HEK293 (cell line): ENCODE measurements around the gene NIT1.

Experiments used
- CTCF ChIA-PET: fragments of 350-600 bp; formaldehyde crosslinking; extraction: SDS; loops from one replicate; lab custom pipeline; 2021; ENCODE audit warnings: antibody characterized with exemption; lab: Yijun Ruan, JAX
- POLR2A ChIA-PET: fragments of 300-600 bp; formaldehyde crosslinking; extraction: SDS; loops from one replicate; lab custom pipeline; 2020; ENCODE audit warnings: antibody characterized with exemption, inconsistent platforms; lab: Yijun Ruan, JAX
- H3K27ac ChIP-seq: fragments of 200-500 bp; sonication (Bioruptor generic); 2 replicates; pipeline ENCODE4 v1.5.1; 2014; ENCODE audit warnings: low read depth, low read length, control low read depth, inconsistent platforms; ENCODE audit errors: extremely low read depth
- H3K36me3 ChIP-seq, 2 experiments: fragments of 200-500 bp in 1 of 2; sonication (Bioruptor generic) in 1 of 2; 1 replicate in 1 of 2; 2 replicates in 1 of 2; pipeline ENCODE4 v1.5.1; 2014 to 2017; ENCODE audit warnings: inconsistent platforms in 2 of 2, low read length in 2 of 2; ENCODE audit not compliant: control insufficient read depth in 2 of 2, insufficient read depth in 1 of 2
- H3K4me1 ChIP-seq: fragments of 200-500 bp; sonication (Bioruptor generic); 2 replicates; pipeline ENCODE4 v1.5.1; 2014; ENCODE audit warnings: mild to moderate bottlenecking, low read length, inconsistent platforms; ENCODE audit not compliant: control insufficient read depth, insufficient read depth
- H3K4me3 ChIP-seq: 2 replicates; pipeline ENCODE4 v1.5.1; 2011; ENCODE audit warnings: low read depth, mild to moderate bottlenecking, control low read depth, low read length, moderate library complexity
- H3K9me3 ChIP-seq: fragments of 200-500 bp; sonication (Bioruptor generic); 2 replicates; pipeline ENCODE4 v1.5.1; 2014; ENCODE audit warnings: low read depth, low read length, inconsistent platforms; ENCODE audit not compliant: control insufficient read depth, insufficient read depth
- KLF9 ChIP-seq: fragments of 450-650 bp; formaldehyde crosslinking; IDR thresholded peaks from 2 replicates; pipeline ENCODE4 v1.5.1; 2016; ENCODE audit warnings: missing biosample characterization, missing genetic modification characterization, low read depth
- SCRT2 ChIP-seq: fragments of 450-650 bp; formaldehyde crosslinking; IDR thresholded peaks from 2 replicates; pipeline ENCODE4 v1.5.1; 2016; ENCODE audit warnings: missing biosample characterization, missing genetic modification characterization
- ZNF19 ChIP-seq: fragments of 450-650 bp; formaldehyde crosslinking; IDR thresholded peaks from 2 replicates; pipeline ENCODE4; 2016; ENCODE audit warnings: missing biosample characterization, missing genetic modification characterization, low read depth
- ZNF544 ChIP-seq: fragments of 450-650 bp; formaldehyde crosslinking; IDR thresholded peaks from 2 replicates; pipeline ENCODE4 v1.5.0; 2017; ENCODE audit warnings: missing biosample characterization, missing genetic modification characterization
- ZNF626 ChIP-seq: fragments of 450-650 bp; sonication (Bioruptor Pico); formaldehyde crosslinking; IDR thresholded peaks from 2 replicates; pipeline ENCODE4 v1.5.1; 2018; ENCODE audit warnings: missing biosample characterization, missing genetic modification characterization, inconsistent platforms
- ZNF654 ChIP-seq: fragments of 450-650 bp; formaldehyde crosslinking; IDR thresholded peaks from 2 replicates; pipeline ENCODE4 v1.5.1; 2016; ENCODE audit warnings: low read depth, missing biosample characterization, missing genetic modification characterization
- ZNF658 ChIP-seq: fragments of 450-650 bp; formaldehyde crosslinking; IDR thresholded peaks from 2 replicates; pipeline ENCODE4; 2016; ENCODE audit warnings: missing biosample characterization, missing genetic modification characterization
- TF ChIP-seq, protein P1 (sequence below): fragments of 450-650 bp; formaldehyde crosslinking; IDR thresholded peaks from 2 replicates; pipeline ENCODE4 v1.5.1; 2016; ENCODE audit warnings: missing biosample characterization, missing genetic modification characterization
- TF ChIP-seq, protein P2 (sequence below): fragments of 450-650 bp; formaldehyde crosslinking; IDR thresholded peaks from 2 replicates; pipeline ENCODE4 v1.5.1; 2016; ENCODE audit warnings: missing biosample characterization, missing genetic modification characterization
- TF ChIP-seq, protein P3 (sequence below): fragments of 450-650 bp; formaldehyde crosslinking; IDR thresholded peaks from 2 replicates; pipeline ENCODE4 v1.5.1; 2016; ENCODE audit warnings: missing biosample characterization, missing genetic modification characterization

Gene NIT1

DNA sequence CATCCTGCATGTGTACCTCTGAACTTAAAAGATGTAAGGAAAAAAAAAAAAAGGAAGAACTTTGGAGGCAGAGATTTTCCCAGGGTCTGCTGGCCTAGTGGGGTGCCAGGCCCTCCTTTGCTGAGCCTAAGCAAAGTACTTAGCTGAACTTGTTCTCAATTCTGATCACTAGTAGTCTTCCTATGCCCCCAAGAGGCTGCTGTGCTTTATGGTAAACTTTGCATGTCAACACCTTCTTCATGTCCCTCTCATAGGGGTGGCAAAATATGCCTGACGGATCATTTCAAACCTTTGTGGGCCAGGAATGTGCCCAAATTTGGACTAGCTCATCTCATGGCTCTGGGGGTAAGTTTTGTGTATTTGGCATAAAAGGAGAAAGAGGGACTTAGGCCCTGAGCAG lies 40.0 kb downstream of the NIT1 start:
- peaks cover 5 to 57% of the 10 kb centered on the region in 2 experiments; a peak in 2 of 3 replicates for H3K36me3 ChIP-seq
- 0 out of 2 replicates have a peak, but pooled peaks cover 4% of the 10 kb centered on the region for H3K4me1 ChIP-seq
- H3K27ac ChIP-seq, result no peak overlapping the region
- CTCF ChIA-PET, result interaction anchor here (0.5 to 1.2 kb wide), 6 partner anchors 8 to 1473 kb away, joined by 3 to 9 read pairs (median 3); partner anchors contain the start of gene PPOX
- TF ChIP-seq KLF9, result no peak
- no peak for TF ChIP-seq SCRT2 (tag by site-specific recombination)
- TF ChIP-seq ZNF544 (tag by site-specific recombination), result no peak
- TF ChIP-seq, protein P1, sequence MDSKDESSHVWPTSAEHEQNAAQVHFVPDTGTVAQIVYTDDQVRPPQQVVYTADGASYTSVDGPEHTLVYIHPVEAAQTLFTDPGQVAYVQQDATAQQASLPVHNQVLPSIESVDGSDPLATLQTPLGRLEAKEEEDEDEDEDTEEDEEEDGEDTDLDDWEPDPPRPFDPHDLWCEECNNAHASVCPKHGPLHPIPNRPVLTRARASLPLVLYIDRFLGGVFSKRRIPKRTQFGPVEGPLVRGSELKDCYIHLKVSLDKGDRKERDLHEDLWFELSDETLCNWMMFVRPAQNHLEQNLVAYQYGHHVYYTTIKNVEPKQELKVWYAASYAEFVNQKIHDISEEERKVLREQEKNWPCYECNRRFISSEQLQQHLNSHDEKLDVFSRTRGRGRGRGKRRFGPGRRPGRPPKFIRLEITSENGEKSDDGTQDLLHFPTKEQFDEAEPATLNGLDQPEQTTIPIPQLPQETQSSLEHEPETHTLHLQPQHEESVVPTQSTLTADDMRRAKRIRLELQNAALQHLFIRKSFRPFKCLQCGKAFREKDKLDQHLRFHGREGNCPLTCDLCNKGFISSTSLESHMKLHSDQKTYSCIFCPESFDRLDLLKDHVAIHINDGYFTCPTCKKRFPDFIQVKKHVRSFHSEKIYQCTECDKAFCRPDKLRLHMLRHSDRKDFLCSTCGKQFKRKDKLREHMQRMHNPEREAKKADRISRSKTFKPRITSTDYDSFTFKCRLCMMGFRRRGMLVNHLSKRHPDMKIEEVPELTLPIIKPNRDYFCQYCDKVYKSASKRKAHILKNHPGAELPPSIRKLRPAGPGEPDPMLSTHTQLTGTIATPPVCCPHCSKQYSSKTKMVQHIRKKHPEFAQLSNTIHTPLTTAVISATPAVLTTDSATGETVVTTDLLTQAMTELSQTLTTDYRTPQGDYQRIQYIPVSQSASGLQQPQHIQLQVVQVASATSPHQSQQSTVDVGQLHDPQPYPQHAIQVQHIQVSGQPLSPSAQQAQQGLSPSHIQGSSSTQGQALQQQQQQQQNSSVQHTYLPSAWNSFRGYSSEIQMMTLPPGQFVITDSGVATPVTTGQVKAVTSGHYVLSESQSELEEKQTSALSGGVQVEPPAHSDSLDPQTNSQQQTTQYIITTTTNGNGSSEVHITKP (tag by site-specific recombination), result peak; percentile 28; the same call in 1 of the 2 replicates
- TF ChIP-seq, protein P2, sequence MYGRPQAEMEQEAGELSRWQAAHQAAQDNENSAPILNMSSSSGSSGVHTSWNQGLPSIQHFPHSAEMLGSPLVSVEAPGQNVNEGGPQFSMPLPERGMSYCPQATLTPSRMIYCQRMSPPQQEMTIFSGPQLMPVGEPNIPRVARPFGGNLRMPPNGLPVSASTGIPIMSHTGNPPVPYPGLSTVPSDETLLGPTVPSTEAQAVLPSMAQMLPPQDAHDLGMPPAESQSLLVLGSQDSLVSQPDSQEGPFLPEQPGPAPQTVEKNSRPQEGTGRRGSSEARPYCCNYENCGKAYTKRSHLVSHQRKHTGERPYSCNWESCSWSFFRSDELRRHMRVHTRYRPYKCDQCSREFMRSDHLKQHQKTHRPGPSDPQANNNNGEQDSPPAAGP (tag by site-specific recombination), result no peak
- TF ChIP-seq ZNF19 (tag by site-specific recombination), result no peak
- TF ChIP-seq, protein P3, sequence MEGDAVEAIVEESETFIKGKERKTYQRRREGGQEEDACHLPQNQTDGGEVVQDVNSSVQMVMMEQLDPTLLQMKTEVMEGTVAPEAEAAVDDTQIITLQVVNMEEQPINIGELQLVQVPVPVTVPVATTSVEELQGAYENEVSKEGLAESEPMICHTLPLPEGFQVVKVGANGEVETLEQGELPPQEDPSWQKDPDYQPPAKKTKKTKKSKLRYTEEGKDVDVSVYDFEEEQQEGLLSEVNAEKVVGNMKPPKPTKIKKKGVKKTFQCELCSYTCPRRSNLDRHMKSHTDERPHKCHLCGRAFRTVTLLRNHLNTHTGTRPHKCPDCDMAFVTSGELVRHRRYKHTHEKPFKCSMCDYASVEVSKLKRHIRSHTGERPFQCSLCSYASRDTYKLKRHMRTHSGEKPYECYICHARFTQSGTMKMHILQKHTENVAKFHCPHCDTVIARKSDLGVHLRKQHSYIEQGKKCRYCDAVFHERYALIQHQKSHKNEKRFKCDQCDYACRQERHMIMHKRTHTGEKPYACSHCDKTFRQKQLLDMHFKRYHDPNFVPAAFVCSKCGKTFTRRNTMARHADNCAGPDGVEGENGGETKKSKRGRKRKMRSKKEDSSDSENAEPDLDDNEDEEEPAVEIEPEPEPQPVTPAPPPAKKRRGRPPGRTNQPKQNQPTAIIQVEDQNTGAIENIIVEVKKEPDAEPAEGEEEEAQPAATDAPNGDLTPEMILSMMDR (tag by site-specific recombination), result 0 out of 2 replicates have a peak, but pooled peaks have one; percentile 11
- 0 out of 2 replicates have a peak, but pooled peaks have one; percentile 4 for TF ChIP-seq ZNF654 (tag by site-specific recombination)
- no peak for TF ChIP-seq ZNF658
- POLR2A ChIA-PET, result interaction anchor here (1.3 to 1.6 kb wide), 2 partner anchors 8 to 25 kb away, joined by 7 read pairs; partner anchors contain the start of genes DEDD and PPOX
- H3K4me3 ChIP-seq, result no peak overlapping the region
- no peaks in the 10 kb centered on the region for H3K9me3 ChIP-seq

DNA sequence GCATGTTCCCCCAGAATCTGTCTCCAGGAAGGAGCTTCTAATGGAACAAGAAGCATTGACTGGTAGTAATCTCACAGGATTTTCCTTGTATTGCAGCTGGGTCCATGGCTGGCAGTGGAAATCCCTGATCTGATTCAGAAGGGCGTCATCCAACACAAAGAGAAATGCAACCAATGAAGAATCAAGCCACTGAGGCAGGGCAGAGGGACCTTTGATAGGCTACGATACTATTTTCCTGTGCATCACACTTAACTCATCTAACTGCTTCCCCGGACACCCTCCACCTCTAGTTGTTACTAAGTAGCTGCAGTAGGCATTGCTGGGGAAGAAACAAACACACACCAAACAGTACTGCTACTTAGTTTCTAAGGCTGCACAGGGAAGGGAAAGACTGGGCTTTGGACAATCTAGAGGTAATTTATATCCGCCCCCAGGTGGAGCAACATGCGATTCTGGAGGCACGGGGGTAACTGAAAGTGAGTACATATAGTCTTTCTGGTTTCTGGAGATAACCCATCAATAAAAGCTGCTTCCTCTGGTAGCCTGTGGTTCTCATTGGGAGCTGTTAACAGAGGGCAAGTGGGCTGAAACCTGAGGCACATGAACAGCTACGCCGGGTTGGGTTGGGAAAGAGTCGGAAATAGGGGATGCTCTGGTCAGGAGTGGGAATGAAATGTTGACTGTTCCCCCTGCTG lies 40.6 kb downstream of the NIT1 start:
- H3K4me1 ChIP-seq, result 0 out of 2 replicates have a peak, but pooled peaks cover 4% of the 10 kb centered on the region
- ChIA-PET POLR2A (interaction anchor here (0.8 to 1.6 kb wide), 4 partner anchors 8 to 156 kb away, joined by 3 to 7 read pairs (median 5); partner anchors contain the start of genes DEDD, F11R, PPOX and SDHC), CTCF (interaction anchor here (0.5 to 1.2 kb wide), 6 partner anchors 20 to 1473 kb away, joined by 3 to 9 read pairs (median 3); no protein-coding TSS in a partner anchor)
- no peak overlapping the region for H3K27ac ChIP-seq
- H3K9me3 ChIP-seq, result no peaks in the 10 kb centered on the region
- H3K4me3 ChIP-seq, result no peak overlapping the region
- TF ChIP-seq ZNF626 (tag by site-specific recombination), result no peak
- TF ChIP-seq, protein P1 (tag by site-specific recombination), result peak; percentile 54; the same call in 1 of the 2 replicates
- H3K36me3 ChIP-seq, result peaks cover 5 to 63% of the 10 kb centered on the region in 2 experiments; a peak in 2 of 3 replicates
